Large intestine (tissue), 3 donors: Measurements from ENCODE around the gene EFCAB6. TPM values are rescaled to one million over a fixed set of nuclear protein-coding genes. Genes with fewer than 3 reads are reported as not detected.

Experiments
- DNase-seq, 2 donors: peaks; one replicate each; pipeline versions ENCODE4 v3.0.0 to v3.0.0-alpha.2; 2013
- H3K27ac ChIP-seq: one replicate; pipeline ENCODE4 v1.5.1; 2013; ENCODE audit warnings: low read length
- H3K27me3 ChIP-seq: 2 replicates; pipeline ENCODE4 v1.6.1; 2013; ENCODE audit warnings: low read length; ENCODE audit not compliant: control insufficient read depth, insufficient read depth
- H3K36me3 ChIP-seq: 2 replicates; pipeline ENCODE4 v1.6.1; 2013; ENCODE audit warnings: low read length; ENCODE audit not compliant: control insufficient read depth, insufficient read depth
- H3K4me1 ChIP-seq: one replicate; pipeline ENCODE4 v1.6.1; 2013; ENCODE audit warnings: low read length; ENCODE audit not compliant: control insufficient read depth, insufficient read depth
- H3K4me3 ChIP-seq: one replicate; pipeline ENCODE4 v1.5.1; 2013; ENCODE audit warnings: low read length
- H3K9me3 ChIP-seq: one replicate; pipeline ENCODE4 v1.6.1; 2013; ENCODE audit warnings: mild to moderate bottlenecking, low read depth, low read length, moderate library complexity; ENCODE audit not compliant: control insufficient read depth
- WGBS: methylation state at CpG from one replicate; pipeline ENCODE4 v1.1.5; 2013; ENCODE audit warnings: low lambda C conversion rate; ENCODE audit not compliant: insufficient coverage; 5-methylcytosine and 5-hydroxymethylcytosine counted together
- polyA plus RNA-seq: library from polyadenylated mRNA; unstranded; fragments of 120-200 nt; gene quantifications from one replicate; pipeline ENCODE4 v1.2.1, GENCODE V29; 2013

The EFCAB6 gene
- polyA plus RNA-seq, 1 donor = 1.5 TPM

DNA sequence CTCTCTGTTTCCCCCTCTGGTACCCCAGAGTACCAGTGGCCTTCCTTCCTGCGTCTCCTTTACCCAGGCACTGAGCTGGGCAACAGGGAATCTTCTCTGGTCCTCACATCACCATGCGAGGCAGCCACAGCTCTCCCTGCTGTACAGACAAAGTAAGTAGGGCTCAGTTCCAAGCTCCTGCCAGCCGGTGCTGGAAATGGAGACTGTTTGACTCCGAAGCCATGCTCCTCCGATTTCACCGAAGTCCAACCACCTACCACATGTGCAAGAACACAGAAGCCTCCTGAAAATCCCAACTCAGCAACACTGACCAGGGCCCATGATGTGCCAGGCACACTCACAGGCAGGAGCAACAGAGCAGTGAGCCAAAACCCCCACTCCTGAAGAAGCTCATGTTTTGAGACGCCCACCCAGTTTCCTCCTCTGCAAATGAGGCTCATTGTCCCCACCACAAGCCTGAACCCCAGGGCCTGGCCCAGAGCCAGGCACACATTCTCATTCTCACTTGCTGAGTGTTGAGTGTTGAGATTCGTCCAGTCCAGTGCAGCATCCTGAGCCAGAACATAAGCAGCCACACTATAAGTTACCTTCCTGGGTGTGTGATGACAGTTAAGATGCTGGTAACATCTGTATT is 244.3 kb downstream of the EFCAB6 start:
- H3K4me3 ChIP-seq = no peak overlapping the region
- DNase-seq = no peak
- no peaks in the 10 kb centered on the region for H3K36me3 ChIP-seq
- no peaks in the 10 kb centered on the region for H3K4me1 ChIP-seq
- H3K27me3 ChIP-seq = peaks cover 2% of the 10 kb centered on the region
- no CpG with 5 or more reads among the region's 8 CpGs for WGBS
- H3K9me3 ChIP-seq = no peaks in the 10 kb centered on the region
- H3K27ac ChIP-seq = no peak overlapping the region

DNA sequence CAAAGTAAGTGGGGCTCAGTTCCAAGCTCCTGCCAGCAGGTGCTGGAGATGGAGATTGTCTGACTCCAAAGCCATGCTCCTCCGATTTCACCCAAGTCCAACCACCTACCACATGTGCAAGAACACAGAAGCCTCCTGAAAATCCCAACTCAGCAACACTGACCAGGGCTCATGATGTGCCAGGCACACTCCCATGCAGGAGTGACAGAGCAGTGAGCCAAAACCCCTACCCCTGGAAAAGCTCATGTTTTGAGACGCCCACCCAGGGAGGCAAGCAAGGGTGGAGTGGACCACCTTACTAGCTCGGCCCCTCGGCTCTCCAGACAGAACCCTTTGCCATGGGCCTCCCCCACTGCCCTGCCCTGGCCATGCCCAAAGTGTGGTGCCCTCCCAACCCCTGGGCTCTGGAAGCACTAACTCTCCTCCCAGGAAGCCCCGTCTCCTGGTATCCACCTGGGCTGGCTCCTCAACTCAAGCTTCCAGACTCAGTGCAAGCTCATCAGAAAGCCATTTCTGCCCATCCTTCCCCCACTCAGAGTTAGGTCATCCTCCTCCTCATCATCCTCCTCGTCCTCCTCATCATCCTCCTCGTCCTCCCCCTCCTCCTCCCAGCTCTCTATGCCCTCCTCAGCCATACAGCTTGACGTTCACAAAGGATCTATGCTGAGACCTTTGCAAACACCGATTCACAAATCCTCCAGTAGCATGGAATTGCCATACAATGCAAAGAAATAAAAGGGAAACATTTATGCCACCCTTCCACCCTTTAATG is 245.4 kb downstream of the EFCAB6 start:
- Histone ChIP-seq H3K27ac (no peak overlapping the region), H3K4me1 (no peaks in the 10 kb centered on the region), H3K27me3 (peaks cover 2% of the 10 kb centered on the region), H3K9me3 (no peaks in the 10 kb centered on the region), H3K36me3 (no peaks in the 10 kb centered on the region), H3K4me3 (no peak overlapping the region)
- WGBS = 67% methylated on average over 1 of the region's 9 CpGs
- DNase-seq = no peak

DNA sequence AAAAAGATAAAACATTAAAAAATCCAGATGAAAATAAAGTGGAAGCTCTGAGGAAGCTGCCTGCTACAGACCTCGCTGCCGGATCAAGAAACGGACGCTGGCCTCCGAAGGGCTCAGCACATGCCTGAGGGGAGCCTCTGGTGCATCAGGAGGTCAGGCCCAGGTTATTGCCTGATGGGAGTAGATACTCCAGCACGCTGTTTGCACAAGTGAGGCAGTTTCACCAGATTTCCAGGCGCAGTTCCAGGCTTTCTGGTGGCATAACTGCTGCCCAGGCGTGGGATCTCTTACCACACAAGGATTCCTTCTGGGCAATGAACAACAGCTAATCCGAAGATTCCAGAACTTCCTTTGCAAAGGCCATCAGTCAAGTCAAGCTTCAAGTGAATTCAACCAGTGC is 246.1 kb downstream of the EFCAB6 start:
- no peak overlapping the region for H3K4me3 ChIP-seq
- no peaks in the 10 kb centered on the region for H3K9me3 ChIP-seq
- no peaks in the 10 kb centered on the region for H3K27me3 ChIP-seq
- no peaks in the 10 kb centered on the region for H3K4me1 ChIP-seq
- no peak overlapping the region for H3K27ac ChIP-seq
- no peaks in the 10 kb centered on the region for H3K36me3 ChIP-seq
- DNase-seq = no peak
- WGBS = 40% methylated on average over 1 of the region's 9 CpGs

DNA sequence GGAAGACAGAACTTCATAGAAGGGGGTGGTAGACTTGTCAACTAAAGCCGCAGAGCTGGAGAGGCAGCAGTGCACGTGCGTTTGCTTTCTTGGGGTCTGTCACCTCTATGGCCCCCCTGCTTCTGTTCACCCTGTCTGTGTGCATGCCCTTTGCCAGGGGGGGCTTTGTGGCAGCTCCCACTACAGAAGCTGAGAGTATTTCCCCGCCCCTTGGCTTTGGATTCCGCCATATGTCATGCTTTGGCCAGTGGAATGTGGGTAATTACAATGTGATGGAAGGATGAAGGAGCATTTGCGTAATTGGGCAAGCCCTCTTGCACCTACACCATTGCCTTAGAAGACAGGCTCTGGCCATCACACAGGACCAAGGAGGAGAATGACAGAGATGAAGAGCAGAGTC is 247.2 kb downstream of the EFCAB6 start:
- no peaks in the 10 kb centered on the region for H3K9me3 ChIP-seq
- H3K27me3 ChIP-seq = no peaks in the 10 kb centered on the region
- H3K4me3 ChIP-seq = no peak overlapping the region
- no CpG with 5 or more reads among the region's 6 CpGs for WGBS
- H3K27ac ChIP-seq = no peak overlapping the region
- no peaks in the 10 kb centered on the region for H3K4me1 ChIP-seq
- no peak for DNase-seq
- no peaks in the 10 kb centered on the region for H3K36me3 ChIP-seq

DNA sequence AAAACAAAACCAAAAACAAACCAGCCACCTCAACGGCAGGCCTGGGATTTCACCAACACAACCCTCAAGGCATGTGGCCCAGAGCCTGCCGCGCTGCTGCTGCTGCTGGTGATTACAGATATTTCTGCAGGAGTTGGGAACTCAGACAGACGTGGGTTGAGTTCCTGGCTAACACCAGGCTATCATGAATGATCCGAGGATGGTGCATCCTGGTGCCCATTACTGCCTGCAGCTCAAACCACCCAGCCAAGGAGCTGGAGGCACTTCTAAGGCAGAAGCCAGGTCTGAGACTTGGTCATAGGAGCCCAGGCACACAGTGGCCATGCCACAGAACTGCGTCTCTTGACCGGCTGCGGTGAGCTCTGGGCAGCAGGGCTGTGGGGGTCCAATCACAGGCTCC is 248.5 kb downstream of the EFCAB6 start:
- no peak for DNase-seq
- Histone ChIP-seq H3K27ac (no peak overlapping the region), H3K27me3 (no peaks in the 10 kb centered on the region), H3K36me3 (no peaks in the 10 kb centered on the region), H3K9me3 (no peaks in the 10 kb centered on the region), H3K4me3 (no peak overlapping the region), H3K4me1 (no peaks in the 10 kb centered on the region)
- no CpG with 5 or more reads among the region's 8 CpGs for WGBS

DNA sequence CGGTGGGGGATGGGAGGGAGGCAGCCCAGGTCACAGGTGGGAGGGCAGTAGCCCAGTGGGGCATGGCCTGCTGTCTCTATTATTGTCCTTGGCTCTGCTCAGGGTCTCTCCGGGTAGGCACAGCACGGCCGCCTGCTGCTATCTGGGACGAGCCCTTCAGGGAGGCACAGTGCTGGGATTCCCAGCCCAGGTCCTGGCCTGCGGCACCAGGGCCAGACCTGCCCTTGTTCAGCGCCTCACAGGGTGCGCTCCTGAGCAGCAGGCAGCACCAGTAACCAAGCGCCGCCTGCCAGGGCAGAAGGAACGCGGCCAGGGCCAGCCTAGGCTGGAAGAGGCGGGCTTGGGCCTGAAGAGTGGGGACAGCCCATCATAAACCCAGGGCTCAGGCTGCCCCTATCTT is 249.3 kb downstream of the EFCAB6 start:
- Histone ChIP-seq H3K36me3 (no peaks in the 10 kb centered on the region), H3K4me1 (no peaks in the 10 kb centered on the region), H3K27me3 (no peaks in the 10 kb centered on the region), H3K27ac (no peak overlapping the region), H3K4me3 (no peak overlapping the region), H3K9me3 (no peaks in the 10 kb centered on the region)
- WGBS = no CpG with 5 or more reads among the region's 13 CpGs
- no peak for DNase-seq

DNA sequence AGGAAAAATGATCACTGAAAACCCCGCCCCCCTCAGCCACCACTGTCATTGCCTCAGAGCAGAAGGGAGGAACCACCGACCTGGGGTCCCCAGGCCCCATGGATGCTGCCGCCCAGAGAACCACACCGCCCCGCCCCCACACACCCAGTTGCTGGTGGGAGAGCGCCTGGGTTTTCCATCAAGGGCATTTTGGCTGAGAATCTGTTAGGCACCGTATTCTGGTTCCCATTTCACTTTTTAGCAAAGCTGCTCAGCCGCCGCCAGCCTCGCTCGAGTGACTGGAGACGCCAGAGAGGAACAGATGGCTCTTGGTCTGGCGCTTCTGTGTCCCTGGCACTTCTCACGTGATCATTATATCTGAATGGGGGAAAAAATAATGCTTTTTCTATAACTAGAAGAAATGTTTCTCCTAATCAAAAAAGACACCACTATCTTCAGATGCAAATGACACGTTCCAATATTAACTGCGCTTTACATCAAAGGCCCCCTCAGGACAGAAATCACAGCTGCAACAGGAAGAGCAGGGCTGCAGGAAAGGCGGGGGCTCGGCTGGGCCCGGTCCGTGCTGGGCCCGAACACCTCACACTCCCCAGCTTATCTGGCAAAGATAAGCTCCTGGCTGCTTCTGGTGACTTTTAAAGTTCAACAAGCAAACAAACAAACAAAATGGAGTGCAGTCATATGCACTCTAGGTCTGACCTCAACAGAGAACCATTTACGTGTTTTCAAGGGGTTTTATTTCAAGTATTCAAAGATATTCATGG is 250.5 kb downstream of the EFCAB6 start:
- H3K36me3 ChIP-seq = no peaks in the 10 kb centered on the region
- H3K27me3 ChIP-seq = no peaks in the 10 kb centered on the region
- H3K4me3 ChIP-seq = no peak overlapping the region
- no peaks in the 10 kb centered on the region for H3K4me1 ChIP-seq
- H3K9me3 ChIP-seq = no peaks in the 10 kb centered on the region
- no peak overlapping the region for H3K27ac ChIP-seq
- 64% methylated on average over 4 of the region's 22 CpGs for WGBS
- DNase-seq = no peak

DNA sequence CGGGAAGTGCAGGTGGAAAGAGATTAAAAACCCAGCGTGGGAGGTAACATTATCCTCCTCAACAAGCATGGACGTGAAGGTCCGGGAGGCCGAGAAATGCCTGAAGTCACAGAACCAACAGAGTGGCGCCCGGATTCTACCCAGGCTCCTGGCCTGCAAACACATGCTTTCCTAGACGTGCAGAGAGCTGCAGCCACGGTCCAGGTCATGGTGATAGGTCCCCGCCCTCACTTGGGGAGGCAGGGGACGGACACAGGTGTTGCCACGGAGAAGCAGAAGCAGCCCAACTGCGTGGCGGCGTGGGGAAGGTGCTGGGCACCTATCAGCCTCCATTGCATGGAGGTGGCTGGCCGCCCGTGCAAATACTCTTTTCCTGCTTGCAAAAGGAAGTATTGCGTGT is 251.5 kb downstream of the EFCAB6 start:
- 100% methylated on average over 1 of the region's 18 CpGs for WGBS
- no peak for DNase-seq
- Histone ChIP-seq H3K4me3 (no peak overlapping the region), H3K36me3 (no peaks in the 10 kb centered on the region), H3K27ac (no peak overlapping the region), H3K27me3 (no peaks in the 10 kb centered on the region), H3K4me1 (no peaks in the 10 kb centered on the region), H3K9me3 (no peaks in the 10 kb centered on the region)

DNA sequence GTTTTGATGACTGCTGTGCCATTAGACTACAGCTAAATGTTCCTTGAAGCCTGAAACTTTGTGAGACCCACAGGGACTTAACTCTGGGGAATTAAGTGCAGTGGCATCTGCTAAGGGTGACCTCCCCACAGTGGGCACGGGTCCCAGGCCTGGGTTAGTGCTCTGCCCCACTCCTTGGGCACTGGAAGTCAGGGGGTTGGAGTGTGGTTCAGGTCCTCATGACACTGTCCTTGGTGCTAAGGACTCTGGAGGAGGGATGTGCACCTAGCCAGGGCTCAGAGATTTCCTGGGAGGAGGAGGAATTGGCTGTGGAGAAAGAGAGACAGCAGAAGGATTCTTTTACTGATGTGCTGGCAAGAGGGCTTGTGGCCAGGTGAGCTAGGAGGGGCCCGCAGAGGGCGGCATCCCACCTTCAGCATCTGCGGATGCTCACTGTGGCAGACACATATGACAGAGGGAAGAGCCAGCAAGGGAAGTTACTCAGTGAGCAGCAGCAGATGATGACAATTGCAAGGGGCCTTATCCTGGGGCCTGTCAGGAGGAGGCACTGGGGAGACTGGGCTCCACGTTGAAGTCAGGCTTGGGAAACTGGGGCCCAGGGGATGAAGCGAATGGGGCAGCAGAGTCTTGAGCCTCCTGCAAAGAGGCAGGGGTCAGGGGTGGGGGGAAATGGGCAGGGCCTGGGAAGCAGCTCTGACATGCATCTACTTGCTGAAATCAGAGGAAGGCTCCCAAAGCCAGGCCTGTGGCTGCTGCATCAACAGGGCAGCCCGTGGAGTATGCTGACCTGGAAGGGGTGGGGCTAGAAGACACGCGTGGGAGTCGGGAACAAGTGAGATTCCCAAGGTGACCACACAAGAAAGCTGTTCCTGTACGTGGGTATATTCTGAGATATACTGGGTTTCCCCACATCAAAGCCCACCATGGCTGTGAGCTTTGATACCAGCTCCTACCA is 256.3 kb downstream of the EFCAB6 start:
- Histone ChIP-seq H3K27ac (no peak overlapping the region), H3K9me3 (no peaks in the 10 kb centered on the region), H3K27me3 (no peaks in the 10 kb centered on the region), H3K4me1 (no peaks in the 10 kb centered on the region), H3K4me3 (no peak overlapping the region), H3K36me3 (no peaks in the 10 kb centered on the region)
- DNase-seq = no peak
- WGBS = no CpG with 5 or more reads among the region's 11 CpGs
